Spleen (tissue), 11 donors: ENCODE results near the gene NMBR. TPM values are rescaled to one million over a fixed set of nuclear protein-coding genes. Genes with fewer than 3 reads are reported as not detected.

ENCODE experiments used
- DNase-seq: peaks from one replicate; pipeline ENCODE4 v3.0.0-alpha.2; 2020
- H3K27ac ChIP-seq, 8 donors: fragments of 200-600 bp; sonication (generic) in 7 of 8; 1 replicate in 4 of 8; 2 replicates in 4 of 8; pipeline versions ENCODE4 v1.5.0 to v1.8.0; 2016 to 2021; ENCODE audit warnings: inconsistent platforms in 4 of 8, mild to moderate bottlenecking in 4 of 8, moderate library complexity in 1 of 8
- H3K27me3 ChIP-seq, 7 donors: fragments of 200-600 bp; sonication (generic) in 6 of 7; replicated peaks in 1 of 7; 1 replicate in 4 of 7; 2 replicates in 3 of 7; pipeline versions ENCODE4 v1.5.0 to v1.8.0; 2016 to 2021; ENCODE audit warnings: inconsistent platforms in 3 of 7, mild to moderate bottlenecking in 1 of 7
- H3K36me3 ChIP-seq, 6 donors: fragments of 200-600 bp; sonication (generic) in 5 of 6; 1 replicate in 4 of 6; 2 replicates in 2 of 6; pipeline versions ENCODE4 v1.5.0 to v1.8.0; 2016 to 2021; ENCODE audit warnings: inconsistent platforms in 2 of 6
- H3K4me1 ChIP-seq, 6 donors: fragments of 200-600 bp; sonication (generic) in 5 of 6; 1 replicate in 3 of 6; 2 replicates in 3 of 6; pipeline versions ENCODE4 v1.5.0 to v1.8.0; 2016 to 2021; ENCODE audit warnings: inconsistent platforms in 3 of 6
- H3K4me3 ChIP-seq, 8 donors: fragments of 200-600 bp; sonication (generic) in 7 of 8; 1 replicate in 4 of 8; 2 replicates in 4 of 8; pipeline versions ENCODE4 v1.5.0 to v1.8.0; 2016 to 2021; ENCODE audit warnings: inconsistent platforms in 4 of 8, mild to moderate bottlenecking in 4 of 8, moderate library complexity in 2 of 8
- H3K9me3 ChIP-seq, 8 donors: fragments of 200-600 bp; sonication (generic) in 7 of 8; 1 replicate in 4 of 8; 2 replicates in 4 of 8; pipeline versions ENCODE4 v1.5.0 to v1.8.0; 2016 to 2021; ENCODE audit warnings: inconsistent platforms in 4 of 8
- POLR2A ChIP-seq, 3 donors: fragments of 450-650 bp; IDR thresholded peaks; one replicate each; pipeline ENCODE4 v1.5.1; 2017; ENCODE audit warnings: antibody characterized with exemption in 3 of 3, mild to moderate bottlenecking in 1 of 3
- POLR2AphosphoS5 ChIP-seq, 3 donors: sonication (generic); formaldehyde crosslinking; IDR thresholded peaks; one replicate each; pipeline ENCODE4 v1.5.1; 2017; ENCODE audit warnings: antibody characterized with exemption in 3 of 3
- WGBS, 5 donors: extraction: QIAGEN DNeasy Blood & Tissue Kit in 3 of 5; methylation state at CpG; one replicate each; pipeline versions ENCODE4 v1.1.5 to v1.1.7; 2013 to 2018; 5-methylcytosine and 5-hydroxymethylcytosine counted together
- intact Hi-C: fragments of 100-400 bp; cut with DNase I; formaldehyde crosslinking; loops from one replicate; pipeline ENCODE4 v1.15.0; 2023; ENCODE audit warnings: low total_unique reads
- polyA plus RNA-seq, 3 donors: library from polyadenylated mRNA; stranded (reverse); fragments of 200-250 nt; gene quantifications; one replicate each; pipeline ENCODE4 v1.2.1, GENCODE V29; 2013
- total RNA-seq, 7 donors: library from RNA; depleted of rRNA in 3 of 7; stranded (reverse); fragments of >200 nt in 3 of 7; fragmentation: NEBNext Ultra II Directional in 4 of 7; extraction: Animal tissue kit (Norgen Biotek cat#: 25700) in 4 of 7; gene quantifications; one replicate each; pipeline versions ENCODE4 v1.1.0 to v1.2.1, GENCODE V29; 2016 to 2021
- TF ChIP-seq, protein P1 (sequence below), 11 experiments: fragments of 200-600 bp in 7 of 11; fragments of 450-650 bp in 4 of 11; sonication (generic) in 4 of 11; IDR thresholded peaks in 8 of 11; conservative IDR thresholded peaks in 3 of 11; 1 replicate in 7 of 11; 2 replicates in 4 of 11; pipeline versions ENCODE4 v1.4.0 to v1.8.0; 2016 to 2021; ENCODE audit warnings: antibody characterized with exemption in 11 of 11, inconsistent platforms in 4 of 11, mild to moderate bottlenecking in 1 of 11
- donor health status: healthy with polysubstance abuse.
- donor health status: DM: no; HTN: no; CAD: no; lungs with moderate emphysema.
- donor health status: DM: no; HTN: no; CAD: no.
- donor health status: Bipolar disorder and iron deficiency.
- donor health status: healthy.
- donor health status: DM: no; HTN: no; CAD: no.
- donor health status: DM: yes; HTN: yes; CAD: no.

NMBR gene
- total and polyA plus RNA-seq, 10 donors, result 0.25 to 0.36 TPM; not detected in 8

DNA sequence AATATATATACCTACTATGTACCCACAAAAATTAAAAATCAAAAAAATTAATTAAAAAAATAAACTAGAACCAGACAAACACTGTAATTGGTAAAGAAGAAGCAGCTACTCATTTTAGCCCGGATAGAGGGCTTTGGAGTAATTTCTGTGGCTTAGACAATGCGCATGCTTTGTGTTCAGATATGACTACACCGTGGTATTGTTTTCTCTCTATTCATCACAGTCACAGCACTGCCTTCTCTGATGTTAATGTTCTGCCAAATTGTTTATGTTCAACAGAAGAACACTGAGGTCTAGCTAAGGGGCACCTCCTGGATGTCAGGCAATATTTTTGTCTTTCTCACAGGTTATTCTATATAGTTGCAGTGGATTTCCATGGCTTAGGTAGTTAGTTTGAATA is 91.7 kb downstream of the NMBR start:
- 66 to 86% (median 69%) methylated on average over 3 of the region's 3 CpGs for WGBS, 5 donors
- no peaks in the 10 kb centered on the region for H3K27me3 ChIP-seq
- TF ChIP-seq, protein P1, sequence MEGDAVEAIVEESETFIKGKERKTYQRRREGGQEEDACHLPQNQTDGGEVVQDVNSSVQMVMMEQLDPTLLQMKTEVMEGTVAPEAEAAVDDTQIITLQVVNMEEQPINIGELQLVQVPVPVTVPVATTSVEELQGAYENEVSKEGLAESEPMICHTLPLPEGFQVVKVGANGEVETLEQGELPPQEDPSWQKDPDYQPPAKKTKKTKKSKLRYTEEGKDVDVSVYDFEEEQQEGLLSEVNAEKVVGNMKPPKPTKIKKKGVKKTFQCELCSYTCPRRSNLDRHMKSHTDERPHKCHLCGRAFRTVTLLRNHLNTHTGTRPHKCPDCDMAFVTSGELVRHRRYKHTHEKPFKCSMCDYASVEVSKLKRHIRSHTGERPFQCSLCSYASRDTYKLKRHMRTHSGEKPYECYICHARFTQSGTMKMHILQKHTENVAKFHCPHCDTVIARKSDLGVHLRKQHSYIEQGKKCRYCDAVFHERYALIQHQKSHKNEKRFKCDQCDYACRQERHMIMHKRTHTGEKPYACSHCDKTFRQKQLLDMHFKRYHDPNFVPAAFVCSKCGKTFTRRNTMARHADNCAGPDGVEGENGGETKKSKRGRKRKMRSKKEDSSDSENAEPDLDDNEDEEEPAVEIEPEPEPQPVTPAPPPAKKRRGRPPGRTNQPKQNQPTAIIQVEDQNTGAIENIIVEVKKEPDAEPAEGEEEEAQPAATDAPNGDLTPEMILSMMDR (IDR thresholded peaks at IDR 0.05 in 8 of 11, conservative IDR thresholded peaks at IDR 0.05 in 3 of 11), result no peak
- TF ChIP-seq POLR2A (IDR thresholded peaks at IDR 0.05) (no peak), POLR2AphosphoS5 (IDR thresholded peaks at IDR 0.05) (no peak)
- intact Hi-C loops, result no loop called here
- no peak overlapping the region for H3K4me3 ChIP-seq
- H3K36me3 ChIP-seq, result no peaks in the 10 kb centered on the region
- peaks cover 0 to 35% (median 28%) of the 10 kb centered on the region in 8 donors for H3K9me3 ChIP-seq
- DNase-seq, result no peak
- no peaks in the 10 kb centered on the region for H3K4me1 ChIP-seq
- H3K27ac ChIP-seq, result no peak overlapping the region

DNA sequence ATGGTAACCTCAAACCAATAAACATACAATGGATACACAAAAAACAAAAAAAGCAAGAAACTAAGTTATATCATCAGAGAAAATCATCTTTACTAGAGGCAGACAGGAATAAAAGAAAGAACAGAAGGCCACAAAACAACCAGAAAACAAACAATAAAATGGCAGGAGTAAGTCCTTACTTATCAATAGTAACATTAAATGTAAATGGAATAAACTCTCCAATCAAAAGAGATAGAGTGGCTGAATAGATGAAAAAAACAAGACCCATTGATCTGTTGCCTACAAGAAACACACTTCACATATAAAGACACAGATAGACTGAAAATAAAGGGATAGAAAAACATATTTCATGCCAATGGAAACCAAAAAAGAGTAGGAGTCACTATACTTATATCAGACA is 95.5 kb downstream of the NMBR start:
- H3K27ac ChIP-seq, result no peak overlapping the region
- H3K4me1 ChIP-seq, result no peaks in the 10 kb centered on the region
- peaks cover 0 to 49% (median 37%) of the 10 kb centered on the region in 8 donors for H3K9me3 ChIP-seq
- no peak for DNase-seq
- H3K4me3 ChIP-seq, result no peak overlapping the region
- TF ChIP-seq POLR2A (IDR thresholded peaks at IDR 0.05) (no peak), POLR2AphosphoS5 (IDR thresholded peaks at IDR 0.05) (no peak)
- TF ChIP-seq, protein P1 (IDR thresholded peaks at IDR 0.05 in 8 of 11, conservative IDR thresholded peaks at IDR 0.05 in 3 of 11), result no peak
- H3K36me3 ChIP-seq, result no peaks in the 10 kb centered on the region
- no peaks in the 10 kb centered on the region for H3K27me3 ChIP-seq
- intact Hi-C loops, result no loop called here

DNA sequence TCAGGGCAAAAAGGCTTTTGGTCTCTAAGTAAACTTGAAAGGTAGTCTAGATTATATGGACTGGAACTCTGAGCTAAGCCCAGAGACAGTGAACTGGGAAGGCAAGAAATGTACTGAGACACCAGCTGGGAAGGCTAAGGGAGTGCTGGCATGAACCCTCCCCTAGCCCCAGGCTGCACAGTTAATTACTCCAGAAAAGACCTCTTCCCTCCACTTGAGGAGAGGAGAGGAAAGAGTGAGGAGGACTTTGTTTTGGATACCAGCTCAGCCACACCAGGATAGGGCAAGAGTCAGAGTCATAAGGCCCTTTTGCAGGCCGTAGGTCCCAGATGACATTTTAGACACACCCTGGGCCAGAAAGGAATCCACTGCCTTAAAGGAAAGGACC is 98.3 kb downstream of the NMBR start:
- no peaks in the 10 kb centered on the region for H3K27me3 ChIP-seq
- H3K27ac ChIP-seq, result no peak overlapping the region
- H3K4me1 ChIP-seq, result no peaks in the 10 kb centered on the region
- 81 to 90% (median 88%) methylated on average over 1 of the region's 1 CpG for WGBS, 5 donors
- no peaks in the 10 kb centered on the region for H3K36me3 ChIP-seq
- no peak overlapping the region for H3K4me3 ChIP-seq
- intact Hi-C loops, result no loop called here
- peaks cover 0 to 48% (median 37%) of the 10 kb centered on the region in 8 donors for H3K9me3 ChIP-seq
- TF ChIP-seq POLR2AphosphoS5 (IDR thresholded peaks at IDR 0.05) (no peak), POLR2A (IDR thresholded peaks at IDR 0.05) (no peak)
- TF ChIP-seq, protein P1 (IDR thresholded peaks at IDR 0.05 in 8 of 11, conservative IDR thresholded peaks at IDR 0.05 in 3 of 11), result no peak
- no peak for DNase-seq

DNA sequence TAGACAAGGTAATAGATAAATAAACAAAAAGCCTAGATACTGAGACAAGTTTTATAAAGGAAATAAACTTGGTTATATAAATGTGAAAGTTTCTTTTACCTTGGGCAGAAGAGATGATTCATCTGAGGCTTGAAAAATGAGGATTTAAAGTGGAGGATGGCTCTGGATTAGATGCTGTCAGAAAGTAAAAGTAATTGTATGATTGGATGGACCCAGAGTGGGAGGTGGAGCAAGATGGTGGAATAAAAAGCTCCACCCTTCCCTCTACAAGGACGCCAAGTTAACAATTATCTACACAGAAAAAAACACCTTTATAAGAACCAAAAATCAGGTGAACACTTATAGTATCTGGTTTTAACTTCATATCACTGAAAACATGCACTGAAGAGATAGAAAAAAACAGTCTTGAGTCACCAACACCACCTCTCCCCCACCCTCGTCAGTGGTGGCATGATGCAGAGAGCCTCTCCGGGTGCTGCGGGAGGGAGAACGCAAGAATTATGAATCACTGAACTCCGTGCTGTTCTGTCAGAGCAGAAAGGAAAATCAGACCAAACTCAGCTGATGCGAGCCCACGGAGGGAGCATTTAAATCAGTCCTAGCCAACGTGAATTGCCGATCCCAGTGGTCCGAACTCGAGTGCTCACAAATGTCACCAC is 98.9 kb downstream of the NMBR start:
- Histone ChIP-seq H3K36me3 (no peaks in the 10 kb centered on the region), H3K9me3 (peaks cover 0 to 43% (median 35%) of the 10 kb centered on the region in 8 donors), H3K27ac (no peak overlapping the region), H3K27me3 (no peaks in the 10 kb centered on the region), H3K4me1 (no peaks in the 10 kb centered on the region), H3K4me3 (no peak overlapping the region)
- 91 to 93% (median 92%) methylated on average over 12 of the region's 12 CpGs for WGBS, 5 donors
- no peak for DNase-seq
- TF ChIP-seq POLR2AphosphoS5 (IDR thresholded peaks at IDR 0.05), result no peak
- TF ChIP-seq, protein P1 (IDR thresholded peaks at IDR 0.05 in 8 of 11, conservative IDR thresholded peaks at IDR 0.05 in 3 of 11), result no peak
- no peak for TF ChIP-seq POLR2A (IDR thresholded peaks at IDR 0.05)
- intact Hi-C loops, result no loop called here
